ENCODE data around the gene SMAD5. TPM values are rescaled to one million over a fixed set of nuclear protein-coding genes. Genes with fewer than 3 reads are reported as not detected.

The SMAD5 gene
- total and polyA plus RNA-seq, 2 of the 13 experiments (the other 11 are each of a cell fraction or from before 2014, with no cell fraction given): 27.2 to 48.5 TPM

GRCh38 chr5:136094189-136094912 lies 38.3 kb upstream of the SMAD5 start (continued):
- no peak for TF ChIP-seq GPN1 (CRISPR knock-in tag; IDR thresholded peaks at IDR 0.05; ENCODE audit: borderline replicate concordance)
- TF ChIP-seq NFIB (CRISPR knock-in tag; IDR thresholded peaks at IDR 0.05; ENCODE audit: borderline replicate concordance): no peak
- TF ChIP-seq, protein P1, sequence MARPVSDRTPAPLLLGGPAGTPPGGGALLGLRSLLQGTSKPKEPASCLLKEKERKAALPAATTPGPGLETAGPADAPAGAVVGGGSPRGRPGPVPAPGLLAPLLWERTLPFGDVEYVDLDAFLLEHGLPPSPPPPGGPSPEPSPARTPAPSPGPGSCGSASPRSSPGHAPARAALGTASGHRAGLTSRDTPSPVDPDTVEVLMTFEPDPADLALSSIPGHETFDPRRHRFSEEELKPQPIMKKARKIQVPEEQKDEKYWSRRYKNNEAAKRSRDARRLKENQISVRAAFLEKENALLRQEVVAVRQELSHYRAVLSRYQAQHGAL (CRISPR knock-in tag; IDR thresholded peaks at IDR 0.05; ENCODE audit: not compliant biosample characterization): no peak
- 0 out of 2 replicates have a peak, but pooled peaks have one; percentile 4 for TF ChIP-seq FOXA3 (CRISPR knock-in tag; IDR thresholded peaks at IDR 0.05)
- TF ChIP-seq TBX2 (CRISPR knock-in tag; IDR thresholded peaks at IDR 0.05; ENCODE audit: borderline replicate concordance): peak; percentile 33; the same call in 1 of the 2 replicates
- no peak for TF ChIP-seq CENPX (CRISPR knock-in tag; IDR thresholded peaks at IDR 0.05)
- TF ChIP-seq ASH2L (IDR thresholded peaks at IDR 0.05; ENCODE audit: insufficient read length, low read depth, low read length): peak; percentile 62
- peak; percentile 83 for TF ChIP-seq ZNF644 (CRISPR knock-in tag; IDR thresholded peaks at IDR 0.05; ENCODE audit: low read depth)
- TF ChIP-seq MYC (CRISPR knock-in tag; IDR thresholded peaks at IDR 0.05; ENCODE audit: borderline replicate concordance): no peak
- TF ChIP-seq THRA (CRISPR knock-in tag; IDR thresholded peaks at IDR 0.05; ENCODE audit: borderline replicate concordance): peak; percentile 21; the same call in 1 of the 2 replicates
- TF ChIP-seq IKZF5 (CRISPR knock-in tag; IDR thresholded peaks at IDR 0.05): peak; percentile 71; the same call in 1 of the 2 replicates
- TF ChIP-seq, protein P2, sequence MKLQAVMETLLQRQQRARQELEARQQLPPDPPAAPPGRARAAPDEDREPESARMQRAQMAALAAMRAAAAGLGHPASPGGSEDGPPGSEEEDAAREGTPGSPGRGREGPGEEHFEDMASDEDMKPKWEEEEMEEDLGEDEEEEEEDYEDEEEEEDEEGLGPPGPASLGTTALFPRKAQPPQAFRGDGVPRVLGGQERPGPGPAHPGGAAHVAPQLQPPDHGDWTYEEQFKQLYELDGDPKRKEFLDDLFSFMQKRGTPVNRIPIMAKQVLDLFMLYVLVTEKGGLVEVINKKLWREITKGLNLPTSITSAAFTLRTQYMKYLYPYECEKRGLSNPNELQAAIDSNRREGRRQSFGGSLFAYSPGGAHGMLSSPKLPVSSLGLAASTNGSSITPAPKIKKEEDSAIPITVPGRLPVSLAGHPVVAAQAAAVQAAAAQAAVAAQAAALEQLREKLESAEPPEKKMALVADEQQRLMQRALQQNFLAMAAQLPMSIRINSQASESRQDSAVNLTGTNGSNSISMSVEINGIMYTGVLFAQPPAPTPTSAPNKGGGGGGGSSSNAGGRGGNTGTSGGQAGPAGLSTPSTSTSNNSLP (IDR thresholded peaks at IDR 0.05; ENCODE audit: low read depth, low read length): peak; percentile 56; the same call in 1 of the 2 replicates
- TF ChIP-seq ATF3 (CRISPR knock-in tag; IDR thresholded peaks at IDR 0.05): no peak
- peak; percentile 89 for TF ChIP-seq HNF4A (CRISPR knock-in tag; IDR thresholded peaks at IDR 0.05)
- TF ChIP-seq HDAC2 (CRISPR knock-in tag; IDR thresholded peaks at IDR 0.05): 0 out of 2 replicates have a peak, but pooled peaks have one; percentile 16
- no peak for TF ChIP-seq ZNF782 (CRISPR knock-in tag; IDR thresholded peaks at IDR 0.05; ENCODE audit: borderline replicate concordance)
- no peak for TF ChIP-seq ZNF124 (CRISPR knock-in tag; IDR thresholded peaks at IDR 0.05)
- peak; percentile 65; the same call in 1 of the 2 replicates for TF ChIP-seq ZGPAT (CRISPR knock-in tag; IDR thresholded peaks at IDR 0.05)
- TF ChIP-seq RXRA (CRISPR knock-in tag; IDR thresholded peaks at IDR 0.05): no peak
- TF ChIP-seq CREB1 (IDR thresholded peaks at IDR 0.05): no peak
- TF ChIP-seq CREB1 (CRISPR knock-in tag; IDR thresholded peaks at IDR 0.05): 0 out of 2 replicates have a peak, but pooled peaks have one; percentile 18
- no peak for TF ChIP-seq FOXA1 (IDR thresholded peaks at IDR 0.05)
- 0 out of 2 replicates have a peak, but pooled peaks have one; percentile 6 for TF ChIP-seq FOXA1 (CRISPR knock-in tag; IDR thresholded peaks at IDR 0.05)
- peak; percentile 93 for TF ChIP-seq CEBPB (IDR thresholded peaks at IDR 0.05; ENCODE audit: borderline replicate concordance, low read depth, low read length)

All from HepG2 (cell line).